Activated gamma-delta T cell treated with anti-CD3 and anti-CD28 coated beads, Interleukin-2, amount 50 U/mL, for 16 hours (primary cell): ENCODE results near the gene CTNNB1.

ENCODE experiments used
- DNase-seq: peaks from one replicate; pipeline ENCODE4 v3.0.0-alpha.2; 2020; ENCODE audit warnings: low read depth

The CTNNB1 gene

GRCh38 chr3:41193794-41194539 lies 5.3 kb upstream of the CTNNB1 start:
- DNase-seq = no peak

- no peak for DNase-seq
These were observed 4.6 kb upstream of the CTNNB1 start for GRCh38 chr3:41194701-41195100.

GRCh38 chr3:41195946-41196345 lies 3.4 kb upstream of the CTNNB1 start:
- no peak for DNase-seq

GRCh38 chr3:41196499-41197410 lies 2.5 kb upstream of the CTNNB1 start:
- no peak for DNase-seq

GRCh38 chr3:41198046-41198445 lies 1.3 kb upstream of the CTNNB1 start:
- no peak for DNase-seq

GRCh38 chr3:41198526-41198925 lies 779 bp upstream of the CTNNB1 start:
- DNase-seq = peak; percentile 4

- DNase-seq = peak; percentile 9
These were observed 762 bp downstream of the CTNNB1 start for GRCh38 chr3:41199866-41200668.

GRCh38 chr3:41200669-41201021 lies 1.3 kb downstream of the CTNNB1 start:
- DNase-seq = no peak

GRCh38 chr3:41202075-41202833 lies 2.9 kb downstream of the CTNNB1 start:
- no peak for DNase-seq

GRCh38 chr3:41202834-41203345 lies 3.6 kb downstream of the CTNNB1 start:
- no peak for DNase-seq

GRCh38 chr3:41204369-41204768 lies 5.1 kb downstream of the CTNNB1 start:
- DNase-seq = no peak

- DNase-seq = no peak
These were observed 6.3 kb downstream of the CTNNB1 start for GRCh38 chr3:41205591-41205990.

- DNase-seq = no peak
These were observed 8.1 kb downstream of the CTNNB1 start for GRCh38 chr3:41207355-41207754.

GRCh38 chr3:41208507-41209220 lies 9.4 kb downstream of the CTNNB1 start:
- DNase-seq = no peak

GRCh38 chr3:41209646-41210045 lies 10.3 kb downstream of the CTNNB1 start:
- DNase-seq = no peak

- no peak for DNase-seq
These were observed 11.7 kb downstream of the CTNNB1 start for GRCh38 chr3:41210966-41211365.

GRCh38 chr3:41212088-41212487 lies 12.8 kb downstream of the CTNNB1 start:
- no peak for DNase-seq

GRCh38 chr3:41213588-41213987 lies 14.3 kb downstream of the CTNNB1 start:
- no peak for DNase-seq

GRCh38 chr3:41216422-41216821 lies 17.1 kb downstream of the CTNNB1 start:
- no peak for DNase-seq

- DNase-seq = no peak
These were observed 17.7 kb downstream of the CTNNB1 start for GRCh38 chr3:41216993-41217392.

GRCh38 chr3:41219424-41219823 lies 20.1 kb downstream of the CTNNB1 start:
- no peak for DNase-seq
